HFF-Myc (cell line): ENCODE measurements around the gene GSDMA.
"Not testable (repeated sequence)": the region's sequence is repeated elsewhere in the genome, so short reads cannot be mapped to it uniquely, and the experiment has no call there.

ENCODE experiments used
- DNase-seq: peaks from one replicate; pipeline ENCODE4 v3.0.0-alpha.2; 2011; ENCODE audit warnings: low read depth; ENCODE audit errors: extremely low read depth
- H3K4me3 ChIP-seq: replicated peaks from 2 replicates; pipeline ENCODE4 v1.5.1; 2011; ENCODE audit warnings: low read depth, mild to moderate bottlenecking, control low read depth, low read length
- TF ChIP-seq, protein P1 (sequence below): IDR thresholded peaks from 2 replicates; pipeline ENCODE4 v1.5.1; 2012; ENCODE audit warnings: mild to moderate bottlenecking, low read depth, low read length, control low read depth; ENCODE audit errors: missing control alignments

GSDMA gene

DNA sequence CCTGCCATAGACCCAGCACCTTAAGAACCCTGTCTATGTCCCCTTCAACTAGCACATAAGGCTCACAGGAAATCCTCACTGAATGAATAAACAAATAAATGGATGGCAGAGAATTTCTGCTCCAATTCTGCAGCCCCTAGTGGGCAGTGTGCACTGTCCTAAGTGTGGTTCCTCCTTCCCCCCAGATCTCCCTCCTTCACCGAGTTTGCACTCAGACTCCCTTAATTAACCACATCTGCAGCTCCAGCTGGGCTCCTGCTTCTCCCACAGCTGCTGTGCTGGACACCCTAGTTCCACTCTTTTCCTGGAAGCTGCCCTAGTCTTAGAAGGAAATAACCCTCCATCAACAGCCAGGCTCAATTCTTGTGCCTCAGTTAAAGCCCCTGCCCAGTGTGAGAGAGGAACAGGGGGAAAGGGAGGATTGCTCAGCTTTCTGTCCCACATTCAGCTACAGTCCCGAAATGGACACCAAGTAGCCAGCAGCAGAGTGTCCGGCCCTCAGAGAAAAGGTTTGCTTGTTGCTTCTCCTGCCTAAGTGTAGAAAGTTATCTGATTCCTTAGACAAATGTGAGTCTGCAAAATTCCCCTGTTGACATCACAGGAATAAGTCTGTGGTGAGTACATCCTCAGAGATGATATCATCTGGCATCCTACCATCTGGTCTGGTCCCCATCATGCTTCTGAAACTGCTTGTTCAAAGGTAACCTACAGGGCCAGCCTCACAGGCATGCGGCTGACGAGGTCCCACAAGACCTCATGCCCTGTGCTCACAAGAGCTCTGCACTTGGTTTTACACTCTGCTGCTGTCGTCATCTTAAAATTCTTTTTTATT lies 23.0 kb upstream of the GSDMA start:
- no peak overlapping the region for H3K4me3 ChIP-seq
- TF ChIP-seq, protein P1, sequence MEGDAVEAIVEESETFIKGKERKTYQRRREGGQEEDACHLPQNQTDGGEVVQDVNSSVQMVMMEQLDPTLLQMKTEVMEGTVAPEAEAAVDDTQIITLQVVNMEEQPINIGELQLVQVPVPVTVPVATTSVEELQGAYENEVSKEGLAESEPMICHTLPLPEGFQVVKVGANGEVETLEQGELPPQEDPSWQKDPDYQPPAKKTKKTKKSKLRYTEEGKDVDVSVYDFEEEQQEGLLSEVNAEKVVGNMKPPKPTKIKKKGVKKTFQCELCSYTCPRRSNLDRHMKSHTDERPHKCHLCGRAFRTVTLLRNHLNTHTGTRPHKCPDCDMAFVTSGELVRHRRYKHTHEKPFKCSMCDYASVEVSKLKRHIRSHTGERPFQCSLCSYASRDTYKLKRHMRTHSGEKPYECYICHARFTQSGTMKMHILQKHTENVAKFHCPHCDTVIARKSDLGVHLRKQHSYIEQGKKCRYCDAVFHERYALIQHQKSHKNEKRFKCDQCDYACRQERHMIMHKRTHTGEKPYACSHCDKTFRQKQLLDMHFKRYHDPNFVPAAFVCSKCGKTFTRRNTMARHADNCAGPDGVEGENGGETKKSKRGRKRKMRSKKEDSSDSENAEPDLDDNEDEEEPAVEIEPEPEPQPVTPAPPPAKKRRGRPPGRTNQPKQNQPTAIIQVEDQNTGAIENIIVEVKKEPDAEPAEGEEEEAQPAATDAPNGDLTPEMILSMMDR, result peak; percentile 82
- DNase-seq, result peak; percentile 79

DNA sequence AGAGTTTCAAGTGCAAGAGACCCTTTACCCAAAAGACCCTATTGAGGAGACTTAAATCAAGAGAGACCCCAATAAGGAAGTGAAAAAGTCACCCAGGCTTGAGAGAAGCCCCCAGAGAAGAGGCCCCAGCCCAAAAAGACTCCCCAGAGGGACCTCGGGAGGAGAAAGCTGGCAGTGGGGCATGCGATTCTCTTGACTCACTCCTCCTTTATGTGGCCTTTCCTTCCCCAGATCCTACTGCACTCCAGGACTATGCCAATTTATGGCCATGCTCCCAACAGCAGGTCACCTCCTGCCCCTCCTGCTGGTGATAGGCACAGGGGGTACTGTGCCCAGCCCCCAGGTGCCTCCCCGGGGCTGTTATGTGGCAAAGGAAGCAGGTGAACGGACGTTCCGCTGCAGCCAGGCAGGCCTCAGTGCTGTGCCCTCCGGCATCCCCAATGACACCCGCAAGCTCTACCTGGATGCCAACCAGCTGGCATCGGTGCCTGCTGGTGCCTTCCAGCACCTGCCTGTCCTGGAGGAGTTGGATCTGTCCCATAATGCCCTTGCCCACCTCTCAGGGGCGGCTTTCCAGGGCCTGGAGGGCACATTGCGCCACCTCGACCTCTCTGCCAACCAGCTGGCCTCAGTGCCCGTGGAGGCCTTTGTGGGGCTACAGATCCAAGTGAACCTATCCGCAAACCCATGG lies 19.0 kb upstream of the GSDMA start:
- DNase-seq, result no peak
- TF ChIP-seq, protein P1, result no peak
- H3K4me3 ChIP-seq, result no peak overlapping the region

DNA sequence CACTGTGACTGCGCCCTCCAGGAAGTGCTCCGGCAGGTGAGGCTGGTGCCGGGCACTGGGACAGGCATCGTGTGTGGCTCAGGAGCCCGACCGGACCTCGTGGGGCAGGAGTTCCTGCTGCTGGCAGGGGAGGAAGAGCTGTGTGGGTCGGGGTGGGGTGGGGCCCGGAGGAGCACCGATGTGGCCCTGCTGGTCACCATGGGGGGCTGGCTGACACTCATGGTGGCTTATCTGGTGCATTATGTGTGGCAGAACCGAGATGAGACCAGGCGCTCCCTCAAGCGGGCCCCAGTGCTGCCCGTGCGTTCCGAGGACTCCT lies 18.5 kb upstream of the GSDMA start:
- TF ChIP-seq, protein P1, result no peak
- DNase-seq, result no peak
- no peak overlapping the region for H3K4me3 ChIP-seq

DNA sequence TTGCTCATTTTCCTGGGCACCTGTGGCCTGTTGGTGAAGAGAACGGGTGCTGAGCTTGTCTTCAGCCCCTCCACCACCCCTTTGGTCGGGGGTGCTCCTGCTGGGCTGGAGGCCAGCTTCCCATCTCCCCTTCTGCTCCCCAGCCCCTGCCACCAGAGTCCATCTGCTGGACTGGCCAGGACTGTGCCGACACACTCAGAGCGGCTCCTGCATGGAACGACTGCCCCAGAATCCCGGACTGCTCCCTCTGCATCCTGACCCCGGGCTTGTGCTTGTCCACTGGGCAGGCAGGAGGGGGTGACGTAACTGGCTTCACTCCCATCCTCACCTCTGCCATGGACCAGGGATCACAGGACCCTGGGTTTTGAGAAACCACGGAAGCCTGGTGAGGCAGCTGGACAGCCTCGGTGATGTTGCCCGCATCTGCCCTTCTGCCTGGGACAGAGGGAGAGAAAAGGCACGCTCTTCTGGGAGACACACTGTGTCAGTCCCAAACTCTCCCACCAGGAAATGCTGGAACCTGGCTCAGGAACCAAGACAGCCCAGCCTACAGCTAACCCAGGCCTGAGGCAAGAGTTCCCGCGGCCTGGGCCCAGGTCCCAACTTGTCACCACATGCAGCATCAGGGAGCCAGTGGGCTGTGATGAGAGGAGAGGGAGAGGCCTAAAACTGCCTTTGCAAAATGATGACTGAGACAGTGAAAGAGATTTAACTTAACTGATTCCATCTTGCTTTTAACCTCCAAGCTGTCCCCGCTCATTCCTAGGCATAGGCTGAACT lies 16.1 kb upstream of the GSDMA start:
- TF ChIP-seq, protein P1, result no peak
- no peak for DNase-seq
- no peak overlapping the region for H3K4me3 ChIP-seq

DNA sequence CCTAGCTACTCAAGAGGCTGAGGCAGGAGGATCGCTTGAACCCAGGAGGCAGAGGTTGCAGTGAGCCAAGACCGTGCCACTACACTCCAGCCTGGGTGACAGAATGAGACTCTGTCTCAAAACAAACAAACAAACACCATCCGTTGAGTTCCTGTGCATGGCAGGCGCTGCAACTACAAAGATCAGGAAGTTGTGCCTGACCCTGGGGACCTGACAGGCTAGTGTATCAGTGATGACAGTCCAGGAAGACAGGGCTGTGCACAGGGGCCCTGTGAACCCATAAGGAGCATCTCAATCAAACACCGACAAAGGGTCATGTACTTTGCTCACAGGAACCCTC lies 14.3 kb upstream of the GSDMA start:
- not testable (repeated sequence) for DNase-seq, H3K4me3 ChIP-seq

DNA sequence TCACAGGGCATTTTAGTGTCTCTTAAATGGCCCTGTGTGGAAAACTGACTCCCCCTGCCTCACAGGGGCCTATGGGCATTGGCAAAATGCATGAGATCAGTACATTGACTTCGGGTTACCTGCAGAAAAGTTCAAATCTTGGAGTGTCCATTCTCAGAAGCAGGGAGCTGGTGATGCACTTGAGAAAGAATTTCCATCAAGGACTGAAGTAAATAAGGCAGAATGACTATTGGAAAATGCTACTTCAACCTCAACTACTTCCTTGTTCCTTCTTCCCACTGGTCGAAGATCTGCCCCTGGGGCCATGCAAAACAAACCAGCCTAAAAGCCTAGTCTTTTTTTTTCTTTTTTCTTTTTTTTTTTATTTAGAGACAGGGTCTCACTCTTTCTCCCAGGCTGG lies 13.8 kb upstream of the GSDMA start:
- TF ChIP-seq, protein P1, result no peak
- DNase-seq, result no peak
- no peak overlapping the region for H3K4me3 ChIP-seq

DNA sequence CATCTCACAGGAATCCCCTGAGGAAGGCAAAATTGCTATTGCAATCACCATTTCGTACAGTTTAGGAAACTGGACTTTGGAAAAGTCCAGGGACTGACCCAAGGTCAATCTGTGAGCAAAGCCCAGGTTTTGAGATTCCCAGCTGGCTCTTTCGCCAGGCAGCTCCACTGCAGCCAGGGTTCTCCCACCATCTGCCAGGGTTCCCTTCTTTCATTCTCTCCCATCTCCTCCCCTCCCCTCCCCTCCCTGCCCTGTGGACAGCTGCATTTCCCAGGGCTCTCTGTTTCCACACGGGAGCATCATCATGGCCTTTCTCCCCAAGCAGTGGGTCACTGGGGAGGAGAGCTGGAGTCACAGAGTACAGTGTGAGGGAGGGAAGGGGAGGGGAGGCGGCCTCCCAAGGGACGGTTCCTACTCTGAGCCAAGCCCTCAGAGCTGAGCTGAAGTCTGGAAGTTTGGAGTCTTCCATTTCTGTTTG lies 11.9 kb upstream of the GSDMA start:
- no peak overlapping the region for H3K4me3 ChIP-seq
- TF ChIP-seq, protein P1, result no peak
- DNase-seq, result no peak
